GM21786 (cell line): ENCODE results near the gene ADIPOR1.
"Not testable (repeated sequence)": the region's sequence is repeated elsewhere in the genome, so short reads cannot be mapped to it uniquely, and the experiment has no call there.

Experiments
- ATAC-seq: cut with Tn5 transposase; IDR thresholded peaks from one replicate; pipeline ENCODE4 v1.9.1; 2021; ENCODE audit not compliant: unreplicated experiment

Gene ADIPOR1

DNA sequence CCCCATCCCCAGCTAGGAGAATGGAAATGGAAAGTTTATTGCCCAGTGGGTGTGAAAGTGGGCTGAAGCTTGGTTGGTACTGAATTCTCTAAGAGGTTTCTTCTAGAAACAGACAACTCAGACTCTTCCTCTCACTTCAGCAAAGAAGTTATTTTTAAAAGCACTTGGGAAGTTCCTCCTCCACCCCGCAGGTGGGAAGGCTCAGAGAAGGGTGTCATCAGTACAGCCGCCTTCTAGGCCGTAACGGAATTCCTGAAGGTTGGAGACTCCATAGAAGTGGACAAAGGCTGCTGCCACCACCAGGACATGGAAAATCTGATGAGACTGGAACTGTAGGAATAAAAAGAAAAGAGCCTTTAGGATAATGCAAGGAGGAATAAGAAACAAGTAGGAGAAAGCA is 16.7 kb downstream of the ADIPOR1 start:
- no peak for ATAC-seq

DNA sequence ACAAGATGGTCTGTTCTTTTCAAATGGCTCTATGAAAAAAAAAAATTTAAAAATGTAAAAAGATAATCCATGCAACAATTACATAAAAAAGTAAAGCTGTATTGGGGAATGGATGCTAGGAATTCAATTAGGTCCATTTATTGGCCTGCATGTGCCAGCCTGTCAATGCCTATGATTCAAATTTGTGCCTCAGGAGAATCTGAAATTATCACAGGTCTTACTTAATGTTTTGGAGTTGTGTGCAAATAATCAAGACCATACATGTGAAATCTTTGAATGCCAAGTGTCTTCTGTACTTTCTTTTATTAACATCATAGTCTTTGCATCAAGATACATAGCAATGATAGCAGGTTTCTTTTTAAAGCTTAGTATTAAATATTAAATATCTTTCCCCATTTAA is 17.6 kb downstream of the ADIPOR1 start:
- no peak for ATAC-seq

DNA sequence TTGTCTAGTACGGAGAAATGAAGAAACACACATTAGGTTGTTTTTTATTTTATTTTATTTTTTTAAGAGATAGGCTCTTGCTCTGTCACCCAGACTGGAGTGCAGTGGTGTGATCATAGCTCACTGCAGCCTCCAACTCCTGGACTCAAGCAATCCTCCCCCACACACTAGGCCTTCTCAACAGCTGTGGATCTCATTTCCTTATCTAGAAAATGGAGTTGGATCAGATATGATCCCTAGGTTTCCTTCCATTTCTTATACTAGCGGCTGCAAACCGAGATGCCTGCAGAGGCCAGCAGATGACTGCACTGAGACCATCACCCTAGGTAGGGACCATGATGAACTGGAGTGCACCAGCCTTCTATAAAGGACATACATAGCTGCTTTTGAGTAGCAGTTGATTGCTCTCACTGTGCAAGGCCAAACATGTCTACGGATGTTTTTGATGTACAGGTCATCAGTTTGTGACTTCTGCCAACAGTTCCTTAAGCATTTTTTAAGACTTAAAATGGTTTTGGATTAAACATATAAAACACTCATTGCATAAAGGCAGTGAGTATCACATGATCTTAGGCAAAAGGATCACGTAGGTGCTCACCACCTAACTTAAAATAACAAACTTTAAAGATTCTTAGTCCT is 19.7 kb downstream of the ADIPOR1 start:
- ATAC-seq: no peak

DNA sequence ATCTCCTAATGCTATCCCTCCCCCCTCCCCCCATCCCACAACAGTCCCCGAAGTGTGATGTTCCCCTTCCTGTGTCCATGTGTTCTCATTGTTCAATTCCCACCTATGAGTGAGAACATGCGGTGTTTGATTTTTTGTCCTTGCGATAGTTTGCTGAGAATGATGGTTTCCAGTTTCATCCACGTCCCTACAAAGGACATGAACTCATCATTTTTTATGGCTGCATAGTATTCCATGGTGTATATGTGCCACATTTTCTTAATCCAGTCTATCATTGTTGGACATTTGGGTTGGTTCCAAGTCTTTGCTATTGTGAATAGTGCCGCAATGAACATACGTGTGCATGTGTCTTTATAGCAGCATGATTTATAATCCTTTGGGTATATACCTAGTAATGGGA is 21.7 kb downstream of the ADIPOR1 start:
- ATAC-seq: not testable (repeated sequence)

DNA sequence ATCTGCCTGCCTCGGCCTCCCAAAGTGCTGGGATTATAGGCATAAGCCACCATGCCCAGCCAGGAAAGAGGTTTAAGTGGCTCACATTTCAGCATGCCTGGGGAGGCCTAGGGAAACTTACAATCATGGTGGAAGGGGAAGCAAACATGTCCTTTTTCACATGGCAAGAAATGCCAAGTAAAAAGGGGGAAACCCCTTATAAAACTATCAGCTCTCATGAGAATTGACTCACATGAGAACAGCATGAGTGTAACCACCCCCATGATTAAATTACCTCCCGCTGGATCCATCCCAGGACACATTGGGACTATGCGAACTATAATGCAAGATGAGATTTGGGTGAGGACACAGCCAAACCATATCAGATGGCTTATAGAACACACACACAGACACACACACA is 22.3 kb downstream of the ADIPOR1 start:
- ATAC-seq: no peak

DNA sequence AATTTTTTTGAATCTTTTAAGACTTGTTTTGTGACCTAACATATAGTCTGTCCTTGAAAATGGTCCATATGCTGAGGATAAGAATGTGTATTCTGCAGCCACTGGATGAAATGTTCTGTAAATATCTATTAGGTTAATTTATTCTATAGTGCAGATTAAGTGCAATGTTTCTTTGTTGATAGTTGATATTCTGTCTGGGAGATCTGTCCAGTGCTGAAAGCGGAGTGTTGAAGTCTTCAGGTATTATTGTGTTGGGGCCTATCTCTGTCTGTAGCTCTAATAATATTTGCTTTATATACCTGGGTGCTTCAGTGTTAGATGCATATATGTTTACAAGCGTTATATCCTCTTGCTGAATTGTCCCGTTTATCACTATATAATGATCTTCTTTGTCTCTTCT is 23.4 kb downstream of the ADIPOR1 start:
- no peak for ATAC-seq

DNA sequence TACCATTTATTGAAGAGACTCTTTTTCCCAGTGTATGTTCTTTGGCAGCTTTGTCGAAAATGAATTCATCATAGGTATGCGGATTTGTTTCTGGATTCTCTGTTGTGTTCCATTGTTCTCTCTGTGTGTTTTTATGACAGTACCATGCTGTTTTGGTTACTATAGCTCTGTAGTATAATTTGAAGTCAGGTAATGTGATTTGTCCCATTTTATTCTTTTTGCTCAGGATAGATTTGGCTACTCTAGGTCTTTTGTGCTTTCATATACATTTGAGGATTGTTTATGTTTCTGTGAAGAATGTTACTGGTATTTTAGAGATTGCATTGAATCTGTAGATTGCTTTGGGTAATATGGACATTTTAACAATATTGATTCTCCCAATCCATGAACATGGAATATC is 25.6 kb downstream of the ADIPOR1 start:
- ATAC-seq: no peak

DNA sequence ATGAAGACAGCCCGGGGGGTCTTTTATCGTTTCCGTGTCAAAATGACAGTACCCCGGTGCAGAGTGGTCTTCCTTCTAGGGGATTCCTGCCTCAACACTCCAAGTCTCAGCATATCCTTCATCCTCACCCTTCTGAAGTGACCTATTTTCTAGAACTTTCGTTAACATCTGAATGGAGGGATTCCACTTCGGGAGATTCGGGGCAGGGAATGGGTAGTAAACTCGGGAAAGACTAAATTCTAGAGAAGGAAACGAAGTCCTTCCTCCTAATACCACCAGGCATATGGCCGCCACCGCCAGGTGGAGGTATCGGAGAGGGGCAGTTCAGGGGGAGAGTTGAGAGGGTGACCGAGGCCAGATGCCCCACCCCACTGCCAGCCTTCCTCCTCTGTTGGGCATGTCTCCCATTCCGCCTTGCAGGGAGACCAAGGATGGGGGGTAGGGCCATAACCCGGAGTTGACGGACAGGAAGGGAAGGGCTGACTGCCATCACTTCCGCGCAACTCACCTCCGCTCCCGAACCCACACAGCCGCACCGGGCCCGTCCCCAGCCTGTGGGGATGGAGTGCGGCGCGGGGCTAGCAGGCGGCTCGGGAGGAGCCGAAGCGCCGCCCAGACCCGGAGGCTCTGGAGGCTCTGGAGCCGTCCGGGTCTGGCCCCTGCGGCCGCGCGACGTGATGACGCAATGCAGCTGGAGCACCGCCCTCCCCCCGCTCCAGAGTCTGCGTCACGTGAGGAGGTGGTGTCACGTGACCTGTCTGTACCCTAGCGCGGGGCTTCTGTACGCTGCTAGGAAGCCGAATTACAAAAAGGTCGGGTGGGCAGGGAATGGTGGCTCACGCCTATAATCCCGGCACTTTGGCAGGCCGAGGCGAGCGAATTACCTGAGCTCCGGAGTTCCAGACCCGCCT is 31.3 kb downstream of the ADIPOR1 start, which contains the start of gene KLHL12:
KLHL12 (minus strand) TSS at position 654 of the 911 bp plus-strand sequence. CDS start 2,072 bp downstream, outside the sequence.
- peak; percentile 81 for ATAC-seq

DNA sequence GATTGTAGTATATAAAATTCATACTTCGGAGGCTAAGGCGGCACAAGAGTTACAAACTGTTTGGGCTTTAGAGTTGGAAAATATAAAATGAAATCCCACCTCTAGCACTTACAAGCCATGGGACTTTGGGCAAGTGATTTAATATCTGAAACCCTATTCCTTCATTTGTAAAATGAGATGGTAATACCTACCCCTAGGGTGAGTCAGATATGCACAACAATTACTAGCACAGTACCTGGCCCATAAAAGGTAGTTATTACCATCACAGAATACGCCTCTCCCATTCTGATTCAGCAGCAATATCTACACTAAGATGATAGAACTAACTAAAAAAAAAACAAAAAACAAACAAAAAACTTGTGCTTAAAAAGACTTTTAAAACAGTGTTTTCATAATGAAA is 34.6 kb downstream of the ADIPOR1 start:
- ATAC-seq: no peak

DNA sequence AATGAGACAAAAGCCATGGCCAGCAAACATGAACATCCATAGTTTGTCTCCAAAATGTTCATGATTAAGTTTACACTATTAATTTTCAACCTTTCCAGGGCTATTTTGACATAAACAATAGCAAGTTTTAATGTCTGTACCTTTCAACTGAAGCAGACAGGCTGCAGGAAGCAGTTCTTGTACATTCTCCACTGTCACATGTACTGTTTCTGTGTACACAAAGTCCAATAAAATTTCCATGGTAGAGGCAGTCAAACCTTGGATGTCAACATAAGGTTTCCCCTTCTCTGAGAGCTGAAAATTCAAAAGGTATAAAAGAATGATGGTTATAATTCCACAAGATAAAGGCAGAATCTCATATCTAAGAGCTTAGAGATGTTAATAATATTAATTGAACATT is 38.5 kb downstream of the ADIPOR1 start:
- ATAC-seq: no peak

DNA sequence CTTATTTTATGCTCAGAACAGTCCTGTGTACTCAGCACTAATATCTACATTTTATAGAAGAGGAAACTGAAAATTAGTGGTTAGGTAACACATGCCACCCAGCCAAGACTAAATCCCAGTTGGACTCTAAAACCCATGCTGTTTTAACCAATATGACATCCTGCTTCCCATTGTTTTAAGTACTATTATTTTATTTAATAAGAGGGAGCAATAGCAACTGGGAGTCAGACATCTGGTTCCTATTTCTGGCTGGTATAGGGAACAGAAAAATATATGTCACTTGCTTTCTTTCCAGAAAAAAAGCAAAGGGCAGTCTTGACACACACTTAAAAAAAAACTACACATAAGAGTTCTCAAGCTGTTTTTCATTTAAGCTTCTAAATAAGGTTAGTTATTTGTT is 43.0 kb downstream of the ADIPOR1 start:
- ATAC-seq: no peak

DNA sequence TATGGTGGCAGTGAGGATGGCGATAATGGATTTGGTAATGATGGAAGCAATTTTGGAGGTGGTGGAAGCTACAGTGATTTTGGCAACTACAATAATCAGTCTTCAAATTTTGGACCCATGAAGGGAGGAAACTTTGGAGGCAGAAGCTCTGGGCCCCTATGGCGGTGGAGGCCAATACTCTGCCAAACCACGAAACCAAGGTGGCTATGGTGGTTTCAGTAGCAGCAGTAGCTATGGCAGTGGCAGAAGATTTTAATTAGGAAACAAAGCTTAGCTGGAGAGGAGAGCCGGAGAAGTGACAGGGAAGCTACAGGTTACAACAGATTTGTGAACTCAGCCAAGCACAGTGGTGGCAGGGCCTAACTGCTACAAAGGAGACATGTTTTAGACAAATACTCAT is 45.6 kb downstream of the ADIPOR1 start:
- not testable (repeated sequence) for ATAC-seq

DNA sequence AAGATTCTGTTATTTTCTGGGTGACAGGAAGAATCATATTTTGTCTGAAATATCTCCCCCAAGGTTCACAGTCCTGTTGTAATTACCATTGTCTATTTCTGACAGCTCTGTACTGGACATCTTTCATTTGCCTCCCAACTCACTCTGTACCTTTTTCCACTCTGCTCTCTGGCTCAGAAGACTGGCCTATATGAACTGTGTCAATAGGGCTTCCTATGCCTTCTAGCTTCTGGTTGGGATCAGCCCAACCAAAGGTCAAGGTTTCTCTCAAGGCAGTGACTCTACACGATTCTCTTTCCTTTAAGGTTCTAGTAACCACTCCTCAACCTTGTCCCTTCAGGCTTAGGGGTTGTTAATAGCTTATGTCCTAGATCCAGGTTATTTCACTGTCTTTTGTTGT is 48.6 kb downstream of the ADIPOR1 start:
- no peak for ATAC-seq

DNA sequence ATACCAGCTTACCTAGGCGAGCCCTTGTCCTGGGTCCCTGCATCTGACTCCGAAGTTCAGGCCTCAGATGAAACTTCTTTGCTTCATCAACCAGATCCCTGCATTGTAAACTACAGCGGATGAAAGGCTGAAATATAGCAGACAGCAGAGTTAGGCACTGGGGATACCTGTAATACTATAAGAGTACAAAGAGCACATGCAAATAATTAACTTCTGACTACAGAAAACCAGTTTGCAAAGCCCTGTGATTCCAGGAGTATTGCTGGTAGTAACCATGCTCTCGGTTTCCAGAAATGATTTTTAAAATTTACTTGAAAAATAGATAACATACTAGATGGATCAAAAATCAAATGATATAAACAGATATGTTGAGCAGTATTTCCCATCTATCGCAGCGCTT is 49.1 kb downstream of the ADIPOR1 start:
- ATAC-seq: no peak

DNA sequence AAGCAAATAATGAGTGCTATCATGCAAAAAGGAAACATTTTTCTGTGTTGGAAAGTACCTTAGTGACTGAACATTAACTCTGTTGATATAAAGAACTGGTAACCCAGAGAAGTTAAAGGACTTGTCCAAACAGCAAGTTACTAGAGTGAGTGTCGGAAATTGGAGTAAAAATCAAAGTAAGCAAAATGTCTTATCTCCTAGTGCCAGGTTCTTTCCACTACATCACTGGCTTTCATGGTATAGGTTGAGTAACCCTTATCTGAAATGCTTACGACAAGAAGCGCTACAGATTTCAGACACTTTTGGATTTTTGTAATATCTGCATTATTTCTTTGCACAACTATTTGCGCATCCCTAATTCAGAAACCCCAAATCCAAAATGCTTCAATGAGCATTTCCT is 52.8 kb downstream of the ADIPOR1 start:
- no peak for ATAC-seq

DNA sequence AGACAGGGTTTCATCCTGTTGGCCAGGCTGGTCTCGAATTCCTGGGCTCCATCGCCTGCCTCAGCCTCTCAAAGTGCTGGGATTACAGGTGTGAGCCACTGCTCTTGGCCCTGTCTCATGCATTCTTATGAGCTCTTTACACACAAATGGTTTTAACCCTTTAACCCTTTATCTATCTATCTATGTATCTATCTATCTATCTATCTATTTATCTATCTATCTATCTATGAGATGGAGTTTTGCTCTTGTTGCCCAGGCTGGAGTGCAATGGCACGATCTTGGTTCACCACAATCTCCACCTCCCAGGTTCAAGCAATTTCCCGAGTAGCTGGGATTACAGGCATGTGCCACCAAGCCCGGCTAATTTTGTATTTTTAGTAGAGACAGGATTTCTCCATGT is 54.3 kb downstream of the ADIPOR1 start:
- not testable (repeated sequence) for ATAC-seq

DNA sequence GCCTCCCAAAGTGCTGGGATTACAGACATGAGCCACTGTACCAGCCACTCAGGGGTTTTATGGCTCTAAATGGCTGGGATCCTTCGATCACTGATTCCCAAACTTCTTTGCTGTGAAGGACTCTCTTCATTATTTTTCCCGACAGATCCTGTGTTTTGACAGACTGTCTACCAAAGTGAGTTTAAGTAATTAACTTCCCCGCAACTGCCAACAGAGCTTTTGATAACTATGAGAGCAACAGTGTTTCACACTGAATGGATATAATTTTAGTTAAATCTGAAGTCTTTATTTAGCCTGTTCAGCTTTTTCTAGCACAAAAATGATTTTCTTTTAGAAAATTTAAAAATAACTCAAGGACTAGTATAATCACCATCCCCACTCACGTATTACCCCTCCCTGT is 56.6 kb downstream of the ADIPOR1 start:
- no peak for ATAC-seq

DNA sequence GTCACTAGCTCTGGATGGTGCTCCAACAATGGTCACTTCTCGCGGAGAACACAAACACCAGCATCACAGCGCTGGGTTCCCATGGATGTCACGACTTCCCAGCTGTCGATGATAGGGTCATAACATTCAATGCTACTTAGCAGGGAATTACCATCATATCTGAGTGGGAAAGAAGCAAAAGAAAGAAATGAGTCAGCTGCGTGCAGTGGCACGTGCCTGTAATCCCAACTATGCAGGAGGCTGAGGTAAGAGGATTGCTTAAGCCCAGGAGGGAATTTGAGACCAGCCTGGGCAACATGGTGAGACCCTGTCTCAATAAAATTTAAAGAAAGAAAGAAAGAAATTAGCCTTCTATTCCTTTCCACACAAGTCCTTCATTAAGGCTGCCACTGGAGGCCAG is 65.6 kb downstream of the ADIPOR1 start:
- ATAC-seq: no peak
